ENCODE measurements around the gene SPATA16. TPM values are rescaled to one million over a fixed set of nuclear protein-coding genes. Genes with fewer than 3 reads are reported as not detected.

SPATA16 gene
- total and polyA plus RNA-seq, 2 donors (not counting 3 experiments of a cell fraction or from before 2014, with no cell fraction given): not detected

DNA sequence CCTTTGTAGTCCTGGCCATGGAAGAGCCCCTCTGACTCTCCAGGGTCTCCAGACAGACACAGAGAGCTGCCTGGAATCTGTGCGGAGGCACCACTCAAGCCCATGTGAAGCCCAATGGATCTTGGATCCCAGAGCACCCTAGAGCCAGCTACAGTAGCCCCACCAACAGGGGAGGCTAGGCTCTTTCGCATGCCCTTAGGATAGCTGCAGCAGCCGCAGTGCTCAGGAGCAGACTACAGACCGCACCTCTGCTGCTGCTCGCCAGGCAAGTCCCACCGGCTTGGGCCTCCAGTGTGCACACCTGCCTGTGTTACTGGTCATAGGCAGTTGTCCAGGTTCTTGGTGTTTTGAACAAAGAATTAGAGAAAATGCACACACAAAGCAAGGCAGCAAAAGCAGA lies 131.6 kb downstream of the SPATA16 start:
- no peaks in the 10 kb centered on the region for H3K27me3 ChIP-seq (ENCODE audit: control insufficient read depth in 2 of 2, insufficient read depth in 2 of 2, low read length in 2 of 2)
- DNase-seq (ENCODE audit: low read depth, low spot score) (no peak), FAIRE-seq (no peak)
- H3K9ac ChIP-seq (replicated peaks; ENCODE audit: extremely low read depth, insufficient read depth, low read length): no peak overlapping the region
- H3K4me1 ChIP-seq (ENCODE audit: control insufficient read depth, extremely low read depth, insufficient read depth, low read length): no peaks in the 10 kb centered on the region
- no peaks in the 10 kb centered on the region for H3K36me3 ChIP-seq (ENCODE audit: control insufficient read depth in 2 of 2, extremely low read depth in 1 of 2, insufficient read depth in 2 of 2, low read length in 2 of 2)
- intact Hi-C loops (cut with micrococcal nuclease): no loop called here
- no peaks in the 10 kb centered on the region for H4K20me1 ChIP-seq (replicated peaks; ENCODE audit: control insufficient read depth, extremely low read depth, insufficient read depth, low read length)
- no peak overlapping the region for H3K4me3 ChIP-seq (replicated peaks in 1 of 3; ENCODE audit: insufficient read depth in 1 of 3, low read depth in 1 of 3, low read length in 3 of 3)
- dilution Hi-C loops (cut with MboI; ENCODE audit: extremely low pct_ligation_motif_present, low sequenced_read_pairs): no loop called here
- peaks cover 2% of the 10 kb centered on the region for H3K9me1 ChIP-seq (replicated peaks; ENCODE audit: control insufficient read depth, extremely low read depth, insufficient read depth, low read length)
- no peaks in the 10 kb centered on the region for H3K79me2 ChIP-seq (ENCODE audit: control insufficient read depth, insufficient read depth, low read length)
- H3K27ac ChIP-seq (ENCODE audit: insufficient read depth, low read depth, low read length): no peak overlapping the region
- no peak overlapping the region for H3K4me2 ChIP-seq (ENCODE audit: insufficient read depth, low read length)
- CTCF ChIA-PET: interaction anchor here (0.8 to 1.8 kb wide), 2 partner anchors 10 to 173 kb away, joined by 3 to 4 read pairs; no protein-coding TSS in a partner anchor
- POLR2A ChIA-PET: no interaction called here
- no TSS peak for BruUV-seq (replicated peaks)
- no peak overlapping the region for H2AFZ ChIP-seq (ENCODE audit: low read depth, low read length)
- H3K9me3 ChIP-seq (replicated peaks; ENCODE audit: control insufficient read depth, insufficient read depth, low read length): no peaks in the 10 kb centered on the region
- no peak for TF ChIP-seq POLR2AphosphoS5 (IDR thresholded peaks at IDR 0.05; ENCODE audit: insufficient read depth, low read depth, low read length)

DNA sequence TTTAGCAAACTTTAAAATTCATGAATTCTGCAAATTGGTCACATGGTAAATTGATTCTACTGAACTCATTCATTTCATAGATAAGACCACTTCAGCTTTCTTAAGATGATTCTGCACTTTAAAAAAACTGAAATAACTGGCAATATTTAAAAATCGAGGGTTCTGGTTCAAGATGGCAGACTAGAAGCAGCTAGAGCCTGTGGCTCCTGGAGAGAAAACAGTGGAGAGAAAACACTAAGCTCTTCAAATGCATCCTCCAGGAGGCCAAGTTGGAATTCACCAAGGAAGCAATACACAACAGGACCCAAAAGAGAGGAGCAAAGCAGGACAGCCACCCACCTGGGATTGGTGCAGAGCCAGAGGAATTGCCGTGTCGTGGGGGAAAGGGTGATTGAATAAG lies 132.1 kb downstream of the SPATA16 start:
- H3K9ac ChIP-seq (replicated peaks; ENCODE audit: extremely low read depth, insufficient read depth, low read length): no peak overlapping the region
- no peaks in the 10 kb centered on the region for H3K36me3 ChIP-seq (ENCODE audit: control insufficient read depth in 2 of 2, extremely low read depth in 1 of 2, insufficient read depth in 2 of 2, low read length in 2 of 2)
- no peak overlapping the region for H2AFZ ChIP-seq (ENCODE audit: low read depth, low read length)
- no peaks in the 10 kb centered on the region for H3K9me3 ChIP-seq (replicated peaks; ENCODE audit: control insufficient read depth, insufficient read depth, low read length)
- H3K4me2 ChIP-seq (ENCODE audit: insufficient read depth, low read length): no peak overlapping the region
- DNase-seq (ENCODE audit: low read depth, low spot score): no peak
- H3K79me2 ChIP-seq (ENCODE audit: control insufficient read depth, insufficient read depth, low read length): no peaks in the 10 kb centered on the region
- no peak overlapping the region for H3K27ac ChIP-seq (ENCODE audit: insufficient read depth, low read depth, low read length)
- TF ChIP-seq JUN (IDR thresholded peaks at IDR 0.05; ENCODE audit: borderline replicate concordance, insufficient read depth, insufficient read length, low read depth): no peak
- TF ChIP-seq MYC (IDR thresholded peaks at IDR 0.05; ENCODE audit: low read depth, low read length): no peak
- TF ChIP-seq POLR2AphosphoS5 (IDR thresholded peaks at IDR 0.05; ENCODE audit: insufficient read depth, low read depth, low read length): no peak
- TF ChIP-seq GATA2 (IDR thresholded peaks at IDR 0.05; ENCODE audit: insufficient read depth, insufficient read length, low read depth, low read length): no peak
- TF ChIP-seq MAX (IDR thresholded peaks at IDR 0.05; ENCODE audit: insufficient read depth, insufficient read length): no peak
- TF ChIP-seq FOS (IDR thresholded peaks at IDR 0.05; ENCODE audit: borderline replicate concordance, insufficient read depth, low read length): no peak
- TF ChIP-seq POLR2A (IDR thresholded peaks at IDR 0.05; ENCODE audit: low read depth, low read length): no peak
- no peak for TF ChIP-seq CTCF (IDR thresholded peaks at IDR 0.05; ENCODE audit: extremely low read depth in 1 of 2, insufficient read depth in 1 of 2, low read depth in 1 of 2, low read length in 2 of 2)
- dilution Hi-C loops (cut with MboI; ENCODE audit: extremely low pct_ligation_motif_present, low sequenced_read_pairs): no loop called here
- CTCF ChIA-PET: interaction anchor here (0.8 to 1.8 kb wide), 3 partner anchors 8 to 173 kb away, joined by 3 to 4 read pairs (median 3); no protein-coding TSS in a partner anchor
- H4K20me1 ChIP-seq (replicated peaks; ENCODE audit: control insufficient read depth, extremely low read depth, insufficient read depth, low read length): no peaks in the 10 kb centered on the region
- H3K9me1 ChIP-seq (replicated peaks; ENCODE audit: control insufficient read depth, extremely low read depth, insufficient read depth, low read length): peaks cover 2% of the 10 kb centered on the region
- H3K27me3 ChIP-seq (ENCODE audit: control insufficient read depth in 2 of 2, insufficient read depth in 2 of 2, low read length in 2 of 2): no peaks in the 10 kb centered on the region
- no TSS peak for BruUV-seq (replicated peaks)
- POLR2A ChIA-PET: no interaction called here
- intact Hi-C loops (cut with micrococcal nuclease): no loop called here
- no peak overlapping the region for H3K4me3 ChIP-seq (replicated peaks in 1 of 3; ENCODE audit: insufficient read depth in 1 of 3, low read depth in 1 of 3, low read length in 3 of 3)
- no peaks in the 10 kb centered on the region for H3K4me1 ChIP-seq (ENCODE audit: control insufficient read depth, extremely low read depth, insufficient read depth, low read length)
- no peak for FAIRE-seq
